GM06990 (cell line): ENCODE results near the gene MEGF11.

Experiments
- DNase-seq: peaks from one replicate; pipeline ENCODE4 v3.0.0-alpha.2; 2011; ENCODE audit not compliant: insufficient read length; ENCODE audit errors: extremely low read depth
- H3K27me3 ChIP-seq: replicated peaks from 2 replicates; pipeline ENCODE4 v1.6.0; 2011; ENCODE audit warnings: low read length; ENCODE audit not compliant: control insufficient read depth, insufficient read depth
- H3K36me3 ChIP-seq: 2 replicates; pipeline ENCODE4 v1.5.1; 2011; ENCODE audit warnings: low read length; ENCODE audit not compliant: control insufficient read depth, insufficient read depth
- H3K4me3 ChIP-seq: replicated peaks from 2 replicates; pipeline ENCODE4 v1.5.1; 2011; ENCODE audit warnings: low read depth, mild to moderate bottlenecking, control low read depth, low read length
- TF ChIP-seq, protein P1 (sequence below): IDR thresholded peaks from 2 replicates; pipeline ENCODE4 v1.5.1; 2011; ENCODE audit warnings: low read length, control low read depth, mild to moderate bottlenecking, inconsistent platforms; ENCODE audit not compliant: insufficient read depth, poor library complexity, severe bottlenecking

MEGF11 gene

GRCh38 chr15:66212563-66212921, 41.0 kb downstream of the MEGF11 start:
- Histone ChIP-seq H3K36me3 (no peaks in the 10 kb centered on the region), H3K27me3 (no peaks in the 10 kb centered on the region), H3K4me3 (no peak overlapping the region)
- TF ChIP-seq, protein P1, sequence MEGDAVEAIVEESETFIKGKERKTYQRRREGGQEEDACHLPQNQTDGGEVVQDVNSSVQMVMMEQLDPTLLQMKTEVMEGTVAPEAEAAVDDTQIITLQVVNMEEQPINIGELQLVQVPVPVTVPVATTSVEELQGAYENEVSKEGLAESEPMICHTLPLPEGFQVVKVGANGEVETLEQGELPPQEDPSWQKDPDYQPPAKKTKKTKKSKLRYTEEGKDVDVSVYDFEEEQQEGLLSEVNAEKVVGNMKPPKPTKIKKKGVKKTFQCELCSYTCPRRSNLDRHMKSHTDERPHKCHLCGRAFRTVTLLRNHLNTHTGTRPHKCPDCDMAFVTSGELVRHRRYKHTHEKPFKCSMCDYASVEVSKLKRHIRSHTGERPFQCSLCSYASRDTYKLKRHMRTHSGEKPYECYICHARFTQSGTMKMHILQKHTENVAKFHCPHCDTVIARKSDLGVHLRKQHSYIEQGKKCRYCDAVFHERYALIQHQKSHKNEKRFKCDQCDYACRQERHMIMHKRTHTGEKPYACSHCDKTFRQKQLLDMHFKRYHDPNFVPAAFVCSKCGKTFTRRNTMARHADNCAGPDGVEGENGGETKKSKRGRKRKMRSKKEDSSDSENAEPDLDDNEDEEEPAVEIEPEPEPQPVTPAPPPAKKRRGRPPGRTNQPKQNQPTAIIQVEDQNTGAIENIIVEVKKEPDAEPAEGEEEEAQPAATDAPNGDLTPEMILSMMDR: no peak
- no peak for DNase-seq

DNA sequence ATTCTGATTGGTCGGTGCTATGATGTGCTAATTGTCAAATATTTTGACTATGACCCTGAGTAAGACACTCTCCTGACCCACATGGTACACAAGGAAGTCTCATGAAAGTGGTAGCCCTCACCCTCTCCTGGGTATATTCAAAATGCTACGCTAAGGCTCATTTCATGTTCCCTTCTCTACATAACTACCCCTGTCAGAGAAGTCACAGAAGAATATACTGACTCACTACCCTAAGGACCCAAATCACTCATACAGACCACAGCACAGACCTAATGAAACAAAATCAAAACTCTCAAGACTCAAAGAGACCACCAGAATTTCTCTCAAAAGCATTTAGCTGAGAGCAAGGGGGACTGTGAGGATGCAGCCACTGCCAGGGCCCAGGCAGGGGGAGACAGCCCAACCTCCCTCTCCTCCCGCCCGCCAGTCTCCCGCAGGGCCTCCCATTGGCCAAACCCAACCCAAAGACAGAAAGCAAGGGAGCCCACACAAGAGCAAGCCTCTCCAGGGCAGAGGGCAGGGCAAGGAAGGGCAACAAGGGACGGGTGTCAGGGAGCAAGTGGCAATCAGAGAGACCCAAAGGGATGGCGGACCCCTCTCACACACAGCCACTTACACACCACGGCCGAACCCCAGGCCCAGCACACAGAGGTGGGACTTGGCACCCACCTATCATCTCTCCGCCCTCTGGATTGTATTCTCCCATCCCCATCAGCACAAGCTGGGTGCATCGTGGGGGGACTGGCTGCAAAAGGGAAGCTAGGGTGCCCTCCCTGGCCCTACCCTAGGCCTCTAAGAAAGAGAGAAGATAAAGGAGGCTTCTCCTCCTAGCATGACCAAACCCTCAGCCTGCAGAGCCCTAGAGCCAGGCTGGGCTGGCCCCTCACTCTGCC, 41.6 kb downstream of the MEGF11 start:
- Histone ChIP-seq H3K27me3 (no peaks in the 10 kb centered on the region), H3K4me3 (no peak overlapping the region), H3K36me3 (no peaks in the 10 kb centered on the region)
- no peak for DNase-seq
- TF ChIP-seq, protein P1: no peak

GRCh38 chr15:66210684-66211083, 42.9 kb downstream of the MEGF11 start:
- DNase-seq: no peak
- TF ChIP-seq, protein P1: no peak

GRCh38 chr15:66198757-66199156, 54.8 kb downstream of the MEGF11 start:
- DNase-seq: no peak
- Histone ChIP-seq H3K36me3 (no peaks in the 10 kb centered on the region), H3K27me3 (no peaks in the 10 kb centered on the region; the same call in 1 of the 2 replicates), H3K4me3 (no peak overlapping the region)
- TF ChIP-seq, protein P1: no peak

More at GRCh38 chr15:66210684-66211083, 42.9 kb downstream of the MEGF11 start:
- Histone ChIP-seq H3K27me3 (no peaks in the 10 kb centered on the region), H3K36me3 (no peaks in the 10 kb centered on the region), H3K4me3 (no peak overlapping the region)

DNA sequence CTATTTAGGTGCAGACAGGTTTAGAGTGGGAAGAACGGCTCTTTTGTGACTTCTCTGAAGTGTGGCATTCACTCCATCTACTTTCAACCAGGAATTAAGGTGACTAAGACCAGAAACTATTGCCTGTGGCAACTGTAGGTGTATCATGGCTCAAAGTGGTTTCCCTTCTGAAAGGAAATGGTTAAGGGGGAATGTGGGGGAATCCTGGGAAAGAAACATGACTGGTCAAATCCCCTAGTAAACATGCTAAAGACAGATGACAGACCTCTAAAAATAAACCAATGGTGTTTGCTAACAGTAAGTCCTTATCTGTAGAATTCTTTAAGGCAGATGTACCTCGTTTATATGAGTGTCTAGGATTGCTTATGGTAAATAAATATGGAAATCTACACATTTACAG, 56.9 kb downstream of the MEGF11 start:
- Histone ChIP-seq H3K27me3 (no peaks in the 10 kb centered on the region), H3K4me3 (no peak overlapping the region), H3K36me3 (no peaks in the 10 kb centered on the region)
- no peak for DNase-seq
- TF ChIP-seq, protein P1: no peak
